Measurements from ENCODE around the gene DSTN.

DSTN gene

GRCh38 chr20:17634661-17635331 is 64.9 kb downstream of the DSTN start:
- no peak for DNase-seq (ENCODE audit: insufficient read length, low spot score)
- FAIRE-seq = no peak

- no peak for FAIRE-seq
- DNase-seq (ENCODE audit: insufficient read length, low spot score) = no peak
Observed at GRCh38 chr20:17635332-17636244, 65.7 kb downstream of the DSTN start.

GRCh38 chr20:17636523-17637412 is 66.9 kb downstream of the DSTN start:
- no peak for DNase-seq (ENCODE audit: insufficient read length, low spot score)
- no peak for FAIRE-seq

DNA sequence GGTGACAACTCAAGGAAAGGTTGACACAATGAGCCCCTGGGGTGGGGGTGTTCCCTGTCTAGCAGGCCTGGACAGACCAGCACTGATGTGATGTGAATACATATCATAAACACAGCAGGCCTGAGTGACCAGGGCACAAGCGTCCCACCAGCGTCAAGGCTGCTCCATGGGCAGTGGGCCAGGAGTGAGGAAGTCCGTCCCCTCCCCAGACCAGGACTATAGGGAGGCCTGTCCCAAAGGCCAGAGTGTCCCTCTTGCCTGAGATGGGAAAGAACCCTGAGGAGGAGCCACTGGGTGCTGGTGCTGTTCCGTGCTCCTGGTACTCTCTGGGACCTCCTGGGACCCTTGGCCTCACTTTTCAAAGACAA is 67.5 kb downstream of the DSTN start:
- DNase-seq (ENCODE audit: insufficient read length, low spot score) (no peak), FAIRE-seq (no peak)

- no peak for DNase-seq (ENCODE audit: insufficient read length, low spot score)
- no peak for FAIRE-seq
Observed at GRCh38 chr20:17637985-17638640, 68.2 kb downstream of the DSTN start.

- DNase-seq (ENCODE audit: insufficient read length, low spot score) (no peak), FAIRE-seq (no peak)
Observed at GRCh38 chr20:17638835-17639407, 69.0 kb downstream of the DSTN start.

- DNase-seq (ENCODE audit: insufficient read length, low spot score) (no peak), FAIRE-seq (no peak)
Observed at GRCh38 chr20:17640146-17640874, 70.4 kb downstream of the DSTN start.

DNA sequence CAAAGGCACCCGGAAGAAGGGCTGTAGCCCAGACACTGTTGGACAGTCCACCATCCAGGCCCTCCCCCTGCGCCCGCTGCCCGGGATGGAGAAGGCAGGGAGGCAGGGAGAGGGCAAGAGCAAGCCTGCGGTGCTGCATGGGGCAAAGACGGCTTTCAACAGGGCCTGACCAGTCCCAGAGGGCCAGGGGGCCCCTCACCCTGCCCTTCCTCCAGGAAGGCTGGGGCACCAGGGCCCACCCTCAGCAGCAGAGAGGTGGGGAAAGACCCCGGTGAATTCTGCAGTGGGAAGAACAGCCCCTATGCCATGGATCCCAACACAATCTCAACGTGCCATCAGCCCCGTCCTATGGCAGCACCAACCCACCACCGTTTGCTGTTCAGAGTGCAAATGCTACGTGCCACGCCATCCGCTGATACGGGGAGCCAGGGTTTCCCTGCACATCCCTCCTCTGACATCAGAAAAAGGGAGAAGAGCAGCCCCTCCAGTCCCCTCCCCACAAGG is 71.1 kb downstream of the DSTN start:
- FAIRE-seq (no peak), DNase-seq (ENCODE audit: insufficient read length, low spot score) (no peak)

DNA sequence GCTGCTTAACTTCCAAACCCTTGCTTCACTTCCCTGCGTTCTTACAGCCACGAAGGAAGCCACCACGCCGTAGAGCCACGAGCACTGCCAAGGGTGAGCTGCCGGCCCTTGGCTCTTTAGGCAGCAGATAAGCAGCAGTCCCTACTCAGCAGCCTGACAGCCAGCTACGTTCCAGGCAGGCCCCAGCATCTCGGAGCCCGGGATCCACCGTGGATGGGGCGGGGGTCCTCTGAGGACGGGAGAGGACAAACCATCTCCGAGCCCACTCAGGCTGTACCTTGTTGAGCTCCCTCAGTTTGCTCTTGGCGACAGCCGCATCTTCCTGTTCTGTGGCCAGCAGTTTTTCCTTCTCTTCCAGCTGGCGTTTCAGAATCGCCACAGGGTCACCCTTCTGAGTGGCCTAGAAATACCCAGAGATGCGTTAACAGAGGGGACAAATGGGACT is 71.7 kb downstream of the DSTN start:
- FAIRE-seq (no peak), DNase-seq (ENCODE audit: insufficient read length, low spot score) (no peak)

GRCh38 chr20:17641993-17642392 is 72.1 kb downstream of the DSTN start:
- DNase-seq (ENCODE audit: insufficient read length, low spot score) = no peak
- FAIRE-seq = no peak

DNA sequence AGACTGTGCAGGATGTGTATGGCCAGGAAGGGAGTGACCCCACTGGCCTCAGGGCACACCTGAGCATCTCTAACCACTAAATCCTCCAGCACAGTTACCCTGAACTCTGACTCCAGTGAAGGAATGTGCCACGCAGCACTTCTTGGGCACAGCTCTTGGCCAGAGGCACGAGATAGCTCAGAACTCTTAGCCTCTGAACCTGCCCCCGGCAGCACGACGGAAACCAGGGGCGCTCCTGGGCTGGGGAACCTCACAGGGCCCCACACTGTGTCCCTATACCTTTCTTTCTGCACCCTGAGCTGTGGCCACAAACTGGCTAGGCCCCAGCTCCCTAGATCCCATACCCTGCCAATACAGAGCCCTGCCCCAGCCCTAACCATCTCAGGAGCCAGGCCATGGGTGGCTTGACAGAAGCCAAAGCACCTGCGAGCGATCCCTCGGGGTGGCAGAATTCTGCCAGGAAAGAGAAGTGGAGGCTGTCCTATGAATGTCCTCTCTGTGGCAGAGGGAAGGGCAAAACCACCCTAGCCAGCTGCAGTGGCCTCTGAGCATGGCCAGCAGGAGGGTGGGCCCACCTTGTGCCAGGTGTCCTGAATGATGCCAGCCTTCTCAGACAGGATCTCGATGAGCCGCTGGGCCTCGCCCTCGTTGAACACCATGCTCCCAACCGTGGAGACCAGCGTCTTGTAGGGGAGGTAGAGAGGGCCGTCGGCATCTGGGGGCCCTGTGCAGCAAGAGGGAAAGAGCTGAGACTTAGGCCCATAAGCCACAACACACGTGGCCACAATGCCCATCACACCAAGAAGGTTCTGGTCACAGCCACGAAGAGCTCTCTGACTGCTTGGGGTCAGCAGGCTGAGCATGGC is 72.8 kb downstream of the DSTN start:
- FAIRE-seq (no peak), DNase-seq (ENCODE audit: insufficient read length, low spot score) (no peak)

GRCh38 chr20:17643531-17644188 is 73.8 kb downstream of the DSTN start:
- FAIRE-seq (no peak), DNase-seq (ENCODE audit: insufficient read length, low spot score) (no peak)

DNA sequence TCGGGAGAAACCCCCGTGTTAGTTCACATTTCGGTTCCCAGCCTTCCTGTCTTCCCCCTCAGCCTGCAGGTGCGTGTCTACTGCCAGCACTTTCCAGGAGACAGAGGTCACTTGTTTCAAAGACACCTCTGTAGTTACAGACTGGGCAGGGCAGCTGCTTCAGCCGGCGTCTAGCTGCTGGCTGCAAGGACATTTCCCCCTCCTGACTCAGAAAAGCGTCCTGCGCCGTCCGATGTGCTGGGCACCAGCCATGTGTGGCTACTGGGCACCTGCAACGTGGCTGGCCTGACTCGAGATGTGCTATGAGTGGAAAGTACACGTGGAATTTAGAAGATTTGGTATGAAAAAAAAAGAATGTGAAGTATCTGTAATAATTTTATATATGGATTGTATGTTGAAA is 74.6 kb downstream of the DSTN start:
- FAIRE-seq (no peak), DNase-seq (ENCODE audit: insufficient read length, low spot score) (no peak)

DNA sequence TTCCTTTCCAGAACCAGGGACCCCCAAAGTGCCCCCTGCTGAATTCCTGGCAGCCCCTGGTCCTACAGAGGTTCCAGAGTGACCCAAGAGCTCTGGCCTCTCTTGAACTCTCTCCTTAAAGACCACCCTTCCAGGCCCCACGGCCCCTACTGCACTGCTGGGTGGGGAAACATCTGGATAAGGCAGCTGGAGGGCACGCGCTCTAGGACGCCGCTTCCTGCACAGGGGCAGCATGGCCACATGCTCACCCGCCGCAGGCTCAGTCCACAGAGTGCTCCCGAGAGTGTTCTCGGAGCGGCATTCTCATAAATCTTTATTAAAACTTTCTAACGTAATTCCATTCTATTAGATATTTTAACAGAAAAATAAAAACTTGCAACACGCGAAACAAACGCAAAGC is 75.1 kb downstream of the DSTN start:
- no peak for FAIRE-seq

GRCh38 chr20:17645546-17646208 is 75.8 kb downstream of the DSTN start:
- no peak for FAIRE-seq

More for the DNA sequence above, 75.1 kb downstream of the DSTN start:
- no peak for DNase-seq (ENCODE audit: insufficient read length, low spot score)

GRCh38 chr20:17646209-17646960 is 76.5 kb downstream of the DSTN start:
- no peak for DNase-seq (ENCODE audit: insufficient read length, low spot score)
- FAIRE-seq = no peak

More at GRCh38 chr20:17645546-17646208, 75.8 kb downstream of the DSTN start:
- DNase-seq (ENCODE audit: insufficient read length, low spot score) = no peak

DNA sequence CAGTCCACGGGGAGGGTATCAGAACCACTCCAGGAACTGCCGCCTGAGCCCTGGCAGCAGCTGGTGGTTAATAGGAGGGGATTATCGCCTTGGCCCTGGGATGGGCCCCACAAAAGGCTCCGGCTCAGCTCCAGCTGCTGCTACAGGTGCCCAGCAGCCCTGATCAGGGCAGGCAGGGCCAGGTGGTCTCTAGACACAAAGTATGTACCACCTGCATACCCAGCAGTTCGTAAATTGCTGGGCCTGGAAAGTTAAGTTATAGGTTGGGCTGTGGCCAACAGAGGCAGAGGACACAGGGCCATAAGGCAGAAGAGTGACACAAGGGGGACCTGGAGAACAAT is 77.1 kb downstream of the DSTN start:
- FAIRE-seq (no peak), DNase-seq (ENCODE audit: insufficient read length, low spot score) (no peak)

Measured in HTR-8/SVneo (cell line).